CD14-positive monocyte (primary cell): ENCODE data around the gene ARVCF. TPM values are rescaled to one million over a fixed set of nuclear protein-coding genes. Genes with fewer than 3 reads are reported as not detected.

Experiments used
- DNase-seq, 3 donors: peaks; one replicate each; pipeline ENCODE4 v3.0.0-alpha.2; 2011 to 2022
- H2AFZ ChIP-seq: 2 replicates; pipeline ENCODE4 v1.6.0; 2012; ENCODE audit warnings: mild to moderate bottlenecking, low read depth, low read length, inconsistent platforms; ENCODE audit not compliant: insufficient read depth, poor library complexity, severe bottlenecking
- H3K27ac ChIP-seq, 2 donors: 1 replicate in 1 of 2; 2 replicates in 1 of 2; pipeline ENCODE4 v1.5.1; 2012 to 2013; ENCODE audit warnings: low read length in 2 of 2, control low read depth in 1 of 2, inconsistent platforms in 1 of 2, low read depth in 1 of 2, mild to moderate bottlenecking in 1 of 2
- H3K27me3 ChIP-seq, 2 donors: one replicate each; pipeline versions ENCODE4 v1.6.0 to v1.6.1; 2011 to 2013; ENCODE audit warnings: low read length in 2 of 2; ENCODE audit not compliant: control insufficient read depth in 2 of 2, insufficient read depth in 2 of 2
- H3K36me3 ChIP-seq, 2 donors: replicated peaks in 1 of 2; 1 replicate in 1 of 2; 2 replicates in 1 of 2; pipeline versions ENCODE4 v1.5.1 to v1.6.1; 2012 to 2013; ENCODE audit warnings: low read length in 2 of 2, control low read depth in 1 of 2, inconsistent platforms in 1 of 2, mild to moderate bottlenecking in 1 of 2; ENCODE audit not compliant: insufficient read depth in 2 of 2, control insufficient read depth in 1 of 2
- H3K4me1 ChIP-seq, 2 donors: 1 replicate in 1 of 2; 2 replicates in 1 of 2; pipeline versions ENCODE4 v1.5.1 to v1.6.1; 2012 to 2013; ENCODE audit warnings: low read length in 2 of 2, control low read depth in 1 of 2, inconsistent platforms in 1 of 2, mild to moderate bottlenecking in 1 of 2, moderate library complexity in 1 of 2; ENCODE audit not compliant: insufficient read depth in 2 of 2, control insufficient read depth in 1 of 2
- H3K4me2 ChIP-seq: replicated peaks from 2 replicates; pipeline ENCODE3; 2012; ENCODE audit warnings: low read length, moderate library complexity, mild to moderate bottlenecking; ENCODE audit not compliant: poor library complexity, severe bottlenecking; ENCODE audit errors: extremely low read depth
- H3K4me3 ChIP-seq, 3 experiments: fragments of 200-600 bp in 1 of 3; sonication (generic) in 1 of 3; replicated peaks in 1 of 3; 1 replicate in 2 of 3; 2 replicates in 1 of 3; pipeline ENCODE4 v1.5.1; 2011 to 2013; ENCODE audit warnings: low read length in 3 of 3, mild to moderate bottlenecking in 3 of 3, control low read depth in 2 of 3, low read depth in 2 of 3, inconsistent platforms in 1 of 3, moderate library complexity in 1 of 3
- H3K79me2 ChIP-seq: 2 replicates; pipeline ENCODE4 v1.6.0; 2012; ENCODE audit warnings: mild to moderate bottlenecking, control low read depth, inconsistent platforms, low read length, moderate library complexity; ENCODE audit not compliant: insufficient read depth
- H3K9ac ChIP-seq: 2 replicates; pipeline ENCODE4 v1.6.0; 2017; ENCODE audit warnings: low read length, mild to moderate bottlenecking; ENCODE audit not compliant: insufficient read depth, poor library complexity, severe bottlenecking
- H3K9me3 ChIP-seq, 2 donors: replicated peaks in 1 of 2; 1 replicate in 1 of 2; 2 replicates in 1 of 2; pipeline versions ENCODE4 v1.5.1 to v1.6.1; 2012 to 2013; ENCODE audit warnings: low read length in 2 of 2, control low read depth in 1 of 2; ENCODE audit not compliant: control insufficient read depth in 1 of 2, insufficient read depth in 1 of 2
- H4K20me1 ChIP-seq: 2 replicates; pipeline ENCODE4 v1.6.0; 2012; ENCODE audit warnings: mild to moderate bottlenecking, low read length, control low read depth, moderate library complexity; ENCODE audit not compliant: insufficient read depth
- H3K27ac Mint-ChIP-seq, 7 donors: one replicate each; pipeline ENCODE4 v1.8.0; 2020; ENCODE audit warnings: mild to moderate bottlenecking in 7 of 7, mixed read lengths in 7 of 7, moderate library complexity in 6 of 7, inconsistent platforms in 2 of 7
- H3K27me3 Mint-ChIP-seq, 3 donors: one replicate each; pipeline ENCODE4 v1.8.0; 2021 to 2022; ENCODE audit warnings: low read depth in 3 of 3, mild to moderate bottlenecking in 3 of 3, mixed read lengths in 3 of 3, moderate library complexity in 3 of 3, inconsistent platforms in 1 of 3
- H3K36me3 Mint-ChIP-seq, 2 donors: one replicate each; pipeline ENCODE4 v1.8.0; 2020; ENCODE audit warnings: mixed read lengths in 2 of 2, inconsistent platforms in 1 of 2, mild to moderate bottlenecking in 1 of 2
- H3K4me1 Mint-ChIP-seq: one replicate; pipeline ENCODE4 v1.8.0; 2020; ENCODE audit warnings: mild to moderate bottlenecking, mixed read lengths
- H3K4me3 Mint-ChIP-seq, 2 donors: one replicate each; pipeline ENCODE4 v1.8.0; 2020; ENCODE audit warnings: mild to moderate bottlenecking in 2 of 2, mixed read lengths in 2 of 2, moderate library complexity in 1 of 2
- H3K9me3 Mint-ChIP-seq, 7 donors: one replicate each; pipeline ENCODE4 v1.8.0; 2020 to 2022; ENCODE audit warnings: mixed read lengths in 7 of 7, mild to moderate bottlenecking in 6 of 7, moderate library complexity in 6 of 7, inconsistent platforms in 2 of 7
- CTCF ChIP-seq: fragments of 200-600 bp; IDR thresholded peaks from one replicate; pipeline ENCODE4 v1.8.0; 2022; ENCODE audit warnings: antibody characterized with exemption, mild to moderate bottlenecking
- WGBS: methylation state at CpG from one replicate; pipeline ENCODE4 v1.1.5; 2013; ENCODE audit warnings: missing lambda C conversion rate; ENCODE audit not compliant: insufficient coverage; 5-methylcytosine and 5-hydroxymethylcytosine counted together
- intact Hi-C, 2 donors: fragments of 100-400 bp; cut with micrococcal nuclease; formaldehyde crosslinking; loops; one replicate each; pipeline versions ENCODE4 v1.15.0 to v1.15.1; 2023
- polyA plus RNA-seq, 3 donors: library from polyadenylated mRNA; depleted of rRNA in 1 of 3; unstranded in 2 of 3; stranded (reverse) in 1 of 3; fragments of 300-500 nt in 2 of 3; fragments of >200 nt in 1 of 3; fragmentation: Illumina TruSeq in 2 of 3; gene quantifications; 1 replicate in 2 of 3; 2 replicates in 1 of 3; pipeline ENCODE4 v1.2.3, GENCODE V29; 2012 to 2021

ARVCF gene
- polyA plus RNA-seq, 3 donors, result 0.31 to 2.6 (median 0.44) TPM

DNA sequence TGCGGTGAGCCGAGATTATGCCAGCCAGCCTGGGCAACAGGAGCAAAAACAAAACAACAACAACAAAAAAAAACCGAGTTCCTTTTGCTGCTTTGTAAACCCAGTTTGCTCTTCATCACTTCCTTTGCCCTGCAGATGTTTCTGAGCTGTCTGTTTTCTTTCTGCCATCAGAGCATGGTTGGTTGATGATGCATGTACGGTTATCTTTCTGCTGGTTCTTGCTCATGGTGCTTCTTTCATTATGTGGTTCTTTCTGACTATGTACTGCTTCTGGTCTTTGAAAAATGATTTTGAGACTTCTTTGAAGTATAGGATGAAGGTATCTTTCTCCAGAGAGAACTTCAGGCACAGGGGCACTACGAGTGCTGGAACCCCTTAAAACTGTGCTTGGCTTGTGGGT, 17.5 kb upstream of the ARVCF start:
- Histone ChIP-seq H3K9ac (no peak overlapping the region), H3K4me2 (no peak overlapping the region), H3K79me2 (peaks cover 63% of the 10 kb centered on the region), H2AFZ (no peak overlapping the region), H3K36me3 (peaks cover 53 to 86% of the 10 kb centered on the region in 2 donors), H3K9me3 (no peaks in the 10 kb centered on the region), H3K27ac (no peak overlapping the region), H3K4me3 (no peak overlapping the region), H3K4me1 (peaks cover 0 to 8% of the 10 kb centered on the region in 2 donors), H4K20me1 (peaks cover 98% of the 10 kb centered on the region), H3K27me3 (no peaks in the 10 kb centered on the region)
- Mint-ChIP-seq H3K9me3 (peaks cover 0 to 3% (median 0%) of the 10 kb centered on the region in 7 donors), H3K4me1 (peaks cover 12% of the 10 kb centered on the region), H3K27me3 (peaks cover 0 to 4% (median 0%) of the 10 kb centered on the region in 3 donors), H3K36me3 (peaks cover 44 to 69% of the 10 kb centered on the region in 2 donors), H3K4me3 (no peak overlapping the region), H3K27ac (no peak overlapping the region)
- DNase-seq, result no peak
- no peak for TF ChIP-seq CTCF
- intact Hi-C loops, result no loop called here
- WGBS, result 97% methylated on average over 4 of the region's 5 CpGs

- Histone ChIP-seq H3K9me3 (no peaks in the 10 kb centered on the region), H3K27me3 (no peaks in the 10 kb centered on the region), H4K20me1 (peaks cover 100% of the 10 kb centered on the region), H3K79me2 (peaks cover 73% of the 10 kb centered on the region), H3K9ac (no peak overlapping the region), H3K4me2 (no peak overlapping the region), H3K27ac (no peak overlapping the region), H2AFZ (no peak overlapping the region), H3K36me3 (peaks cover 46 to 83% of the 10 kb centered on the region in 2 donors), H3K4me1 (peaks cover 0 to 8% of the 10 kb centered on the region in 2 donors), H3K4me3 (no peak overlapping the region)
- Mint-ChIP-seq H3K27ac (no peak overlapping the region), H3K4me1 (peaks cover 12% of the 10 kb centered on the region), H3K9me3 (peaks cover 0 to 3% (median 0%) of the 10 kb centered on the region in 7 donors), H3K27me3 (peaks cover 0 to 4% (median 0%) of the 10 kb centered on the region in 3 donors), H3K4me3 (no peak overlapping the region), H3K36me3 (peaks cover 36 to 60% of the 10 kb centered on the region in 2 donors)
- intact Hi-C loops, result no loop called here
- no peak for TF ChIP-seq CTCF
- DNase-seq, result no peak
- WGBS, result 98% methylated on average over 11 of the region's 14 CpGs
Observed at GRCh38 chr22:20033045-20033706, 16.6 kb upstream of the ARVCF start.
